Suprapubic skin (tissue), 4 donors: Measurements from ENCODE around the gene CD40LG. TPM values are rescaled to one million over a fixed set of nuclear protein-coding genes. Genes with fewer than 3 reads are reported as not detected.

Experiments
- DNase-seq, 2 donors: peaks; one replicate each; pipeline ENCODE4 v3.0.0-alpha.2; 2019; ENCODE audit warnings: low spot score in 2 of 2
- H3K27ac ChIP-seq: fragments of 200-600 bp; sonication (generic); one replicate; pipeline ENCODE4 v1.5.1; 2019
- H3K27me3 ChIP-seq: fragments of 200-600 bp; sonication (generic); one replicate; pipeline ENCODE4 v1.5.1; 2019
- H3K36me3 ChIP-seq: fragments of 200-600 bp; sonication (generic); one replicate; pipeline ENCODE4 v1.5.1; 2019
- H3K4me1 ChIP-seq: fragments of 200-600 bp; sonication (generic); one replicate; pipeline ENCODE4 v1.5.1; 2019
- H3K4me3 ChIP-seq: fragments of 200-600 bp; sonication (generic); one replicate; pipeline ENCODE4 v1.5.1; 2019; ENCODE audit warnings: mild to moderate bottlenecking
- H3K9me3 ChIP-seq: fragments of 200-600 bp; sonication (generic); one replicate; pipeline ENCODE4 v1.5.1; 2019
- CTCF ChIP-seq, 2 donors: fragments of 200-600 bp in 1 of 2; fragments of 450-650 bp in 1 of 2; sonication (generic) in 1 of 2; IDR thresholded peaks; one replicate each; pipeline ENCODE4 v1.5.1; 2016 to 2019; ENCODE audit warnings: antibody characterized with exemption in 2 of 2, mild to moderate bottlenecking in 1 of 2, moderate library complexity in 1 of 2
- EP300 ChIP-seq: sonication (generic); formaldehyde crosslinking; IDR thresholded peaks from one replicate; pipeline ENCODE4 v1.6.1; 2017; ENCODE audit warnings: antibody characterized with exemption
- POLR2A ChIP-seq, 2 donors: fragments of 450-650 bp; IDR thresholded peaks; one replicate each; pipeline ENCODE4 v1.6.1; 2017; ENCODE audit warnings: antibody characterized with exemption in 2 of 2, mild to moderate bottlenecking in 2 of 2, moderate library complexity in 2 of 2
- POLR2AphosphoS5 ChIP-seq, 3 donors: sonication (generic); formaldehyde crosslinking; IDR thresholded peaks; one replicate each; pipeline ENCODE4 v1.6.1; 2017; ENCODE audit warnings: antibody characterized with exemption in 3 of 3
- WGBS: methylation state at CpG from one replicate; pipeline ENCODE4 v1.1.5; 2018; 5-methylcytosine and 5-hydroxymethylcytosine counted together
- total RNA-seq, 4 donors: library from RNA; depleted of rRNA; stranded (reverse); fragments of >200 nt; gene quantifications; one replicate each; pipeline ENCODE4 v1.1.0, GENCODE V29; 2016

Gene CD40LG
- total RNA-seq, 4 donors from 2014 or later = not detected

- H3K4me1 ChIP-seq = no peaks in the 10 kb centered on the region
- no peak overlapping the region for H3K4me3 ChIP-seq
- no peak for TF ChIP-seq CTCF (IDR thresholded peaks at IDR 0.05)
- TF ChIP-seq POLR2A (IDR thresholded peaks at IDR 0.05) = no peak
- TF ChIP-seq EP300 = no peak
- no peak for TF ChIP-seq POLR2AphosphoS5 (IDR thresholded peaks at IDR 0.05)
- no peaks in the 10 kb centered on the region for H3K36me3 ChIP-seq
- no peaks in the 10 kb centered on the region for H3K27me3 ChIP-seq
- 62% methylated on average over 1 of the region's 1 CpG for WGBS
- no peaks in the 10 kb centered on the region for H3K9me3 ChIP-seq
- no peak for DNase-seq
- H3K27ac ChIP-seq = no peak overlapping the region
These were observed 12.9 kb downstream of the CD40LG start for GRCh38 chrX:136660896-136661295.

GRCh38 chrX:136662104-136662503 is 14.1 kb downstream of the CD40LG start:
- H3K4me3 ChIP-seq = no peak overlapping the region
- H3K36me3 ChIP-seq = no peaks in the 10 kb centered on the region
- no peaks in the 10 kb centered on the region for H3K27me3 ChIP-seq
- H3K4me1 ChIP-seq = no peaks in the 10 kb centered on the region
- no peak overlapping the region for H3K27ac ChIP-seq
- TF ChIP-seq EP300 = no peak
- no peak for TF ChIP-seq POLR2A (IDR thresholded peaks at IDR 0.05)
- no peak for TF ChIP-seq CTCF (IDR thresholded peaks at IDR 0.05)
- no peak for TF ChIP-seq POLR2AphosphoS5 (IDR thresholded peaks at IDR 0.05)
- DNase-seq = no peak
- no peaks in the 10 kb centered on the region for H3K9me3 ChIP-seq
- WGBS = 57% methylated on average over 2 of the region's 2 CpGs

- Histone ChIP-seq H3K4me3 (no peak overlapping the region), H3K4me1 (no peaks in the 10 kb centered on the region), H3K27me3 (no peaks in the 10 kb centered on the region), H3K9me3 (no peaks in the 10 kb centered on the region), H3K36me3 (peaks cover 3% of the 10 kb centered on the region), H3K27ac (no peak overlapping the region)
- WGBS = 97% methylated on average over 1 of the region's 1 CpG
- DNase-seq = no peak
- TF ChIP-seq CTCF (IDR thresholded peaks at IDR 0.05) = no peak
- TF ChIP-seq POLR2A (IDR thresholded peaks at IDR 0.05) = no peak
- no peak for TF ChIP-seq POLR2AphosphoS5 (IDR thresholded peaks at IDR 0.05)
- no peak for TF ChIP-seq EP300
These were observed 15.0 kb downstream of the CD40LG start for GRCh38 chrX:136662976-136663375.

GRCh38 chrX:136665258-136665900 is 17.4 kb downstream of the CD40LG start:
- Histone ChIP-seq H3K4me3 (no peak overlapping the region), H3K9me3 (no peaks in the 10 kb centered on the region), H3K4me1 (no peaks in the 10 kb centered on the region), H3K27me3 (no peaks in the 10 kb centered on the region), H3K27ac (no peak overlapping the region), H3K36me3 (peaks cover 3% of the 10 kb centered on the region)
- DNase-seq = no peak
- 85% methylated on average over 6 of the region's 6 CpGs for WGBS
- TF ChIP-seq POLR2A (IDR thresholded peaks at IDR 0.05) = no peak
- no peak for TF ChIP-seq POLR2AphosphoS5 (IDR thresholded peaks at IDR 0.05)
- TF ChIP-seq CTCF (IDR thresholded peaks at IDR 0.05) = no peak

- 57% methylated on average over 1 of the region's 1 CpG for WGBS
- no peaks in the 10 kb centered on the region for H3K27me3 ChIP-seq
These were observed 18.1 kb downstream of the CD40LG start for GRCh38 chrX:136666088-136666487.

More at GRCh38 chrX:136666088-136666487, 18.1 kb downstream of the CD40LG start:
- H3K9me3 ChIP-seq = no peaks in the 10 kb centered on the region
- no peaks in the 10 kb centered on the region for H3K4me1 ChIP-seq
- H3K27ac ChIP-seq = no peak overlapping the region
- no peak overlapping the region for H3K4me3 ChIP-seq
- TF ChIP-seq EP300 (no peak), POLR2AphosphoS5 (IDR thresholded peaks at IDR 0.05) (no peak), CTCF (IDR thresholded peaks at IDR 0.05) (no peak), POLR2A (IDR thresholded peaks at IDR 0.05) (no peak)
- DNase-seq = no peak
- H3K36me3 ChIP-seq = peaks cover 3% of the 10 kb centered on the region
